NCI-H526 treated with DMSO at 0.1 percent for 48 hours (cell line): ENCODE data around the gene RALGAPB.

ENCODE experiments used
- DNase-seq: peaks from one replicate; lab custom pipeline; 2025; lab: John Stamatoyannopoulos, UW

Gene RALGAPB

GRCh38 chr20:38547288-38548085, 74.8 kb downstream of the RALGAPB start:
- DNase-seq = no peak

GRCh38 chr20:38548356-38549083, 75.9 kb downstream of the RALGAPB start:
- no peak for DNase-seq

GRCh38 chr20:38550274-38550673, 77.6 kb downstream of the RALGAPB start:
- no peak for DNase-seq

GRCh38 chr20:38551056-38551626, 78.5 kb downstream of the RALGAPB start:
- no peak for DNase-seq

GRCh38 chr20:38554986-38555385, 82.3 kb downstream of the RALGAPB start:
- no peak for DNase-seq

GRCh38 chr20:38555395-38555794, 82.8 kb downstream of the RALGAPB start:
- no peak for DNase-seq

GRCh38 chr20:38557174-38557573, 84.5 kb downstream of the RALGAPB start:
- DNase-seq = no peak

- no peak for DNase-seq
Measured at GRCh38 chr20:38558596-38559360, 86.1 kb downstream of the RALGAPB start.

- DNase-seq = no peak
Measured at GRCh38 chr20:38559764-38560163, 87.1 kb downstream of the RALGAPB start.

GRCh38 chr20:38563802-38564431, 91.3 kb downstream of the RALGAPB start:
- no peak for DNase-seq

- no peak for DNase-seq
Measured at GRCh38 chr20:38564680-38565079, 92.0 kb downstream of the RALGAPB start.

GRCh38 chr20:38566036-38566598, 93.5 kb downstream of the RALGAPB start:
- no peak for DNase-seq

GRCh38 chr20:38569747-38570525, 97.3 kb downstream of the RALGAPB start:
- DNase-seq = no peak

GRCh38 chr20:38573413-38573812, 100.8 kb downstream of the RALGAPB start:
- no peak for DNase-seq

GRCh38 chr20:38579219-38579910, 106.7 kb downstream of the RALGAPB start:
- no peak for DNase-seq

- DNase-seq = no peak
Measured at GRCh38 chr20:38579921-38580320, 107.3 kb downstream of the RALGAPB start.

GRCh38 chr20:38581013-38581412, 108.4 kb downstream of the RALGAPB start, which contains the start of gene ADIG:
Gene ADIG, plus strand, starts transcription at chr20:38581197. Its CDS starts 54 bp downstream, at chr20:38581251.
- peak; percentile 35 for DNase-seq

- DNase-seq = no peak
Measured at GRCh38 chr20:38581830-38582358, 109.3 kb downstream of the RALGAPB start.

GRCh38 chr20:38583306-38583705, 110.7 kb downstream of the RALGAPB start:
- DNase-seq = no peak
